Uterus (tissue), 4 donors: ENCODE measurements around the gene KCTD11. TPM values are rescaled to one million over a fixed set of nuclear protein-coding genes. Genes with fewer than 3 reads are reported as not detected.

Experiments
- DNase-seq, 2 donors: peaks; one replicate each; pipeline ENCODE4 v3.0.0-alpha.2; 2019 to 2020
- H3K27ac ChIP-seq, 2 donors: fragments of 200-600 bp; sonication (generic); 1 replicate in 1 of 2; 2 replicates in 1 of 2; pipeline ENCODE4 v1.5.1; 2016 to 2018
- H3K27me3 ChIP-seq, 2 donors: fragments of 200-600 bp; sonication (generic); one replicate each; pipeline ENCODE4 v1.5.1; 2018 to 2019; ENCODE audit warnings: control low read depth in 1 of 2
- H3K36me3 ChIP-seq, 2 donors: fragments of 200-600 bp; sonication (generic); one replicate each; pipeline ENCODE4 v1.5.1; 2019; ENCODE audit warnings: control low read depth in 1 of 2
- H3K4me1 ChIP-seq, 2 donors: fragments of 200-600 bp; sonication (generic); one replicate each; pipeline ENCODE4 v1.5.1; 2018 to 2019; ENCODE audit warnings: control low read depth in 1 of 2
- H3K4me3 ChIP-seq, 2 donors: fragments of 200-600 bp; sonication (generic); 1 replicate in 1 of 2; 2 replicates in 1 of 2; pipeline ENCODE4 v1.5.1; 2018 to 2019; ENCODE audit warnings: mild to moderate bottlenecking in 1 of 2
- H3K9me3 ChIP-seq, 2 donors: fragments of 200-600 bp; sonication (generic); one replicate each; pipeline ENCODE4 v1.5.1; 2019; ENCODE audit warnings: control low read depth in 1 of 2
- POLR2A ChIP-seq, 2 donors: fragments of 450-650 bp; IDR thresholded peaks; one replicate each; pipeline ENCODE4 v1.6.1; 2016; ENCODE audit warnings: antibody characterized with exemption in 2 of 2, mild to moderate bottlenecking in 1 of 2, moderate library complexity in 1 of 2
- intact Hi-C: fragments of 100-400 bp; cut with DNase I; formaldehyde crosslinking; loops from one replicate; pipeline ENCODE4 v1.15.1; 2023; ENCODE audit warnings: low total_unique reads
- total RNA-seq, 4 donors: library from RNA; depleted of rRNA in 3 of 4; stranded (reverse); fragments of >200 nt in 3 of 4; gene quantifications; one replicate each; pipeline versions ENCODE4 v1.1.0 to v1.2.4, GENCODE V29; 2014 to 2023
- TF ChIP-seq, protein P1 (sequence below), 4 experiments: fragments of 200-600 bp in 2 of 4; fragments of 450-650 bp in 2 of 4; sonication (generic) in 2 of 4; IDR thresholded peaks; one replicate each; pipeline ENCODE4 v1.5.1; 2016 to 2019; ENCODE audit warnings: antibody characterized with exemption in 4 of 4, mild to moderate bottlenecking in 2 of 4, moderate library complexity in 1 of 4
- donor health status: DM: yes; HTN: yes; CAD: no.

The KCTD11 gene
- total RNA-seq, 4 donors from 2014 or later: 2.6 to 14.7 (median 7.2) TPM

GRCh38 chr17:7313088-7313889 lies 38.7 kb upstream of the KCTD11 start:
- intact Hi-C loops: no loop called here
- TF ChIP-seq, protein P1, sequence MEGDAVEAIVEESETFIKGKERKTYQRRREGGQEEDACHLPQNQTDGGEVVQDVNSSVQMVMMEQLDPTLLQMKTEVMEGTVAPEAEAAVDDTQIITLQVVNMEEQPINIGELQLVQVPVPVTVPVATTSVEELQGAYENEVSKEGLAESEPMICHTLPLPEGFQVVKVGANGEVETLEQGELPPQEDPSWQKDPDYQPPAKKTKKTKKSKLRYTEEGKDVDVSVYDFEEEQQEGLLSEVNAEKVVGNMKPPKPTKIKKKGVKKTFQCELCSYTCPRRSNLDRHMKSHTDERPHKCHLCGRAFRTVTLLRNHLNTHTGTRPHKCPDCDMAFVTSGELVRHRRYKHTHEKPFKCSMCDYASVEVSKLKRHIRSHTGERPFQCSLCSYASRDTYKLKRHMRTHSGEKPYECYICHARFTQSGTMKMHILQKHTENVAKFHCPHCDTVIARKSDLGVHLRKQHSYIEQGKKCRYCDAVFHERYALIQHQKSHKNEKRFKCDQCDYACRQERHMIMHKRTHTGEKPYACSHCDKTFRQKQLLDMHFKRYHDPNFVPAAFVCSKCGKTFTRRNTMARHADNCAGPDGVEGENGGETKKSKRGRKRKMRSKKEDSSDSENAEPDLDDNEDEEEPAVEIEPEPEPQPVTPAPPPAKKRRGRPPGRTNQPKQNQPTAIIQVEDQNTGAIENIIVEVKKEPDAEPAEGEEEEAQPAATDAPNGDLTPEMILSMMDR (IDR thresholded peaks at IDR 0.05): no peak
- TF ChIP-seq POLR2A (IDR thresholded peaks at IDR 0.05): no peak
- Histone ChIP-seq H3K36me3 (no peaks in the 10 kb centered on the region), H3K27ac (no peak overlapping the region), H3K9me3 (no peaks in the 10 kb centered on the region), H3K4me3 (no peak overlapping the region), H3K27me3 (no peaks in the 10 kb centered on the region), H3K4me1 (peaks cover 10 to 17% of the 10 kb centered on the region in 2 donors)
- DNase-seq: no peak

DNA sequence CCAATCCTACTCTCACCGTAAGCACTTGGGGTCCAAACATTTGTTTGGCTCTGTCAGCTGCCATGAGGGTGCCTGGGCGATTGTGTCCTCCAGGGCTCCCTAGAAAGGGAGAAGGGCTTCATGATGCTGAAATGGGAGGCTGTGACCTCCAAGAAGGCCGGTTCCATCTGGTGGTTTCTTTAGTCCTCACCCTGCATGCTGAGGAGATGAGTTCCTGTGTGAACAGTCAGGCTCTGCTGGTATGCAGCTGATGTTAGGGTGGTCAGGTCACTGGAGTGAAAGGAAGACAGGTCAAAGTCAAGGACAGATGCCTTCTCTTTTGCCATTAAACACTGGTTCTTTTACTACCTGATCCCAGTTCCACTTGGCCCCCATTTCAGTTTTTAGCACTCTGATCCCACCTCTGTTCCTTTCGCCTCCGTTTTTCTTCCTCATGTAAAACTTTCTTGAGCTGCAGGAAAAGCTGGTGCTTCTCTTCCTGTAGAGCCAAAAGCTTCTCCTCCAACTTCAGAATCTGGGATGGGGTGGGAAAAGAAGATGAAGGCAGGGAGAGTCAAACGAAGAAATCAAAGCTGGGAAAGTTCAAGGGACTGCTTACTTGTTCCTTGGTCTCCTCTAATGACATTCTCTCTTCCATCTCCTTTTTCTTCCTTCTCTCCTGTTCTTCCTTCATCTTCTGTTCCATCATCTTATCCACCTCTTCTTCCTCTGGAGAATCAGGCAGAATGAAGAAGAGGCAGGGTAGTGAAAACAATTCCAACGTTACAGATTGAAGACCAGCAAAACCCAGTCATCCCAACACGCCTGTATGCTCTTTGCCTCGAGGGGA lies 37.9 kb upstream of the KCTD11 start:
- TF ChIP-seq, protein P1 (IDR thresholded peaks at IDR 0.05): no peak
- TF ChIP-seq POLR2A (IDR thresholded peaks at IDR 0.05): no peak
- no peaks in the 10 kb centered on the region for H3K9me3 ChIP-seq
- H3K36me3 ChIP-seq: no peaks in the 10 kb centered on the region
- H3K27me3 ChIP-seq: no peaks in the 10 kb centered on the region
- H3K4me1 ChIP-seq: peaks cover 10 to 14% of the 10 kb centered on the region in 2 donors
- peak overlapping the region; percentile 91 to 96 for H3K27ac ChIP-seq
- DNase-seq: no peak
- H3K4me3 ChIP-seq: peak overlapping the region; percentile 72 to 74
- intact Hi-C loops: no loop called here

GRCh38 chr17:7314719-7315569 lies 37.0 kb upstream of the KCTD11 start, which contains the start of gene GPS2:
GPS2 (minus strand) TSS chr17:7315360; CDS start chr17:7315052, 308 bp downstream.
- peak; percentile 90 to 91 for DNase-seq
- Histone ChIP-seq H3K36me3 (no peaks in the 10 kb centered on the region), H3K27me3 (no peaks in the 10 kb centered on the region), H3K9me3 (no peaks in the 10 kb centered on the region), H3K27ac (peak within 1 kb of the TSS; percentile 91 to 96), H3K4me3 (peak within 1 kb of the TSS; percentile 72 to 74), H3K4me1 (peaks cover 2 to 7% of the 10 kb centered on the region in 2 donors)
- intact Hi-C loops: no loop called here
- TF ChIP-seq, protein P1 (IDR thresholded peaks at IDR 0.05): peak in 1 of 4 experiments; percentile 10
- TF ChIP-seq POLR2A (IDR thresholded peaks at IDR 0.05): peak; percentile 75 to 89

- DNase-seq: no peak
- intact Hi-C loops: no loop called here
- H3K27ac ChIP-seq: peak overlapping the region; percentile 91 to 96
- H3K36me3 ChIP-seq: no peaks in the 10 kb centered on the region
- TF ChIP-seq, protein P1 (IDR thresholded peaks at IDR 0.05): no peak
- TF ChIP-seq POLR2A (IDR thresholded peaks at IDR 0.05): no peak
- H3K4me1 ChIP-seq: no peaks in the 10 kb centered on the region
- H3K4me3 ChIP-seq: peak overlapping the region; percentile 72 to 74
- no peaks in the 10 kb centered on the region for H3K27me3 ChIP-seq
- no peaks in the 10 kb centered on the region for H3K9me3 ChIP-seq
Measured at GRCh38 chr17:7315570-7316235, 36.3 kb upstream of the KCTD11 start.
